Measurements from ENCODE around the gene SUPT6H. TPM values are rescaled to one million over a fixed set of nuclear protein-coding genes. Genes with fewer than 3 reads are reported as not detected.
A peak's percentile ranks its signal among the peaks of the same experiment; 100 is the strongest.

SUPT6H gene
- polyA plus RNA-seq, 1 of the 3 experiments (the other 2 are of a cell fraction): 26.9 TPM

DNA sequence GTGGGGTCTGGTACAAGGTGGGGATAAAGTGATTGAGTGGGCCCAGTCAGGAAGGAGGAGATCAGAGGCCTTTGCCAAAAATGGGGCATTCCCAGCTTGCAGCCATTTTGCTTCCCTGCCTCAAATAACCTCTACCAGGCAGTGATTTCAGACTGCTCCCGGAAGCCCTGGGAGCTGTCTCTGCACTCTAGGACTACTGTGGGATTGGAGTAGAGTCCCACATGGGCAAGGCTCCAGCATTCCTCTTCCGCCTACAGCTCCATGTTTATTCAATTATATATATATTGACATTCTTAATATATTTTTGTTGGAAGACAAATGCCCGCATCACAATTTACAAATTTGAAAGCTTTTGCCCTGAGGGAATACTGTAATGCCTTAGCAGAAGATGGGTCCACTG, 13.5 kb downstream of the SUPT6H start:
- H3K9ac ChIP-seq: no peak overlapping the region
- no peak for DNase-seq
- no peaks in the 10 kb centered on the region for H3K4me1 ChIP-seq (ENCODE audit: control insufficient read depth in 1 of 2, insufficient read depth in 2 of 2, low read depth in 1 of 2, low read length in 1 of 2)
- no peak overlapping the region for H3K4me2 ChIP-seq
- 92% methylated on average over 3 of the region's 3 CpGs for WGBS (ENCODE audit: low lambda C conversion rate)
- no peak overlapping the region for H3K4me3 ChIP-seq (ENCODE audit: low read depth in 2 of 2, low read length in 1 of 2)
- H2AFZ ChIP-seq (ENCODE audit: low read depth): no peak overlapping the region
- H3K27me3 ChIP-seq (ENCODE audit: insufficient read depth): no peaks in the 10 kb centered on the region
- no peaks in the 10 kb centered on the region for H3K9me3 ChIP-seq
- H3K79me2 ChIP-seq (ENCODE audit: insufficient read depth): peaks cover 7% of the 10 kb centered on the region
- POLR2A ChIA-PET: no interaction called here
- CTCF ChIA-PET: interaction anchor here (1.0 to 1.9 kb wide), 5 partner anchors 13 to 50 kb away, joined by 3 to 7 read pairs (median 3); partner anchors contain the start of genes BLTP2 and SUPT6H
- no peak overlapping the region for H3K27ac ChIP-seq (ENCODE audit: low read depth in 2 of 2, low read length in 1 of 2)
- H3K9me2 ChIP-seq: no peaks in the 10 kb centered on the region
- peaks cover 72 to 88% of the 10 kb centered on the region in 2 experiments for H3K36me3 ChIP-seq (replicated peaks in 1 of 2; ENCODE audit: control insufficient read depth in 1 of 2, insufficient read depth in 2 of 2, low read length in 1 of 2)
- peaks cover under 1% of the 10 kb centered on the region for H4K20me1 ChIP-seq (ENCODE audit: insufficient read depth)
- no peak for TF ChIP-seq POLR2AphosphoS5 (IDR thresholded peaks at IDR 0.05; ENCODE audit: low read depth, low read length)
- no peak for TF ChIP-seq NRF1 (IDR thresholded peaks at IDR 0.05; ENCODE audit: low read depth, low read length)
- TF ChIP-seq, protein P1, sequence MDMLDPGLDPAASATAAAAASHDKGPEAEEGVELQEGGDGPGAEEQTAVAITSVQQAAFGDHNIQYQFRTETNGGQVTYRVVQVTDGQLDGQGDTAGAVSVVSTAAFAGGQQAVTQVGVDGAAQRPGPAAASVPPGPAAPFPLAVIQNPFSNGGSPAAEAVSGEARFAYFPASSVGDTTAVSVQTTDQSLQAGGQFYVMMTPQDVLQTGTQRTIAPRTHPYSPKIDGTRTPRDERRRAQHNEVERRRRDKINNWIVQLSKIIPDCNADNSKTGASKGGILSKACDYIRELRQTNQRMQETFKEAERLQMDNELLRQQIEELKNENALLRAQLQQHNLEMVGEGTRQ (IDR thresholded peaks at IDR 0.05; ENCODE audit: borderline replicate concordance, low read depth, low read length): no peak
- TF ChIP-seq SMC3 (IDR thresholded peaks at IDR 0.05; ENCODE audit: low read depth, low read length): no peak
- no peak for TF ChIP-seq RXRA (IDR thresholded peaks at IDR 0.05; ENCODE audit: borderline replicate concordance, low read depth)
- no peak for TF ChIP-seq GATA2 (CRISPR knock-in tag; IDR thresholded peaks at IDR 0.05)
- TF ChIP-seq, protein P2, sequence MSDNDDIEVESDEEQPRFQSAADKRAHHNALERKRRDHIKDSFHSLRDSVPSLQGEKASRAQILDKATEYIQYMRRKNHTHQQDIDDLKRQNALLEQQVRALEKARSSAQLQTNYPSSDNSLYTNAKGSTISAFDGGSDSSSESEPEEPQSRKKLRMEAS (IDR thresholded peaks at IDR 0.05; ENCODE audit: low read depth): no peak
- no peak for TF ChIP-seq GABPA (IDR thresholded peaks at IDR 0.05; ENCODE audit: low read depth)
- no peak for TF ChIP-seq ELF1 (IDR thresholded peaks at IDR 0.05)
- H3F3A ChIP-seq (replicated peaks; ENCODE audit: insufficient read depth): no peaks in the 10 kb centered on the region

DNA sequence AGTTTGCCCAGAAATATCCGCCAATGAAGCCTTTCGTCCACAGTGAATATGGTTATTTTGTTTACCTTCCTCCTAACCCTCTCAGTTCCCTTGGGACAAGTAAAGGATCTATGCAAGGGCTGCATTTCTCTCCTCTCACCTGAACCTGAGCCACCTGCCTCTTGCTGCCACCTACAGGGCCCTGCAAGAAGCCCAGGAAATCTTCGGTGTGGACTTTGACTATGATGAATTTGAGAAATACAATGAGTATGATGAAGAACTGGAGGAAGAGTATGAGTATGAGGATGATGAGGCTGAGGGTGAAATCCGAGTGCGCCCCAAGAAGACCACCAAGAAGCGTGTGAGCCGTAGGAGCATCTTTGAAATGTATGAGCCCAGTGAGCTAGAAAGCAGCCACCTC, 14.0 kb downstream of the SUPT6H start:
- H3K4me1 ChIP-seq (ENCODE audit: control insufficient read depth in 1 of 2, insufficient read depth in 2 of 2, low read depth in 1 of 2, low read length in 1 of 2): no peaks in the 10 kb centered on the region
- peaks cover 72 to 86% of the 10 kb centered on the region in 2 experiments for H3K36me3 ChIP-seq (replicated peaks in 1 of 2; ENCODE audit: control insufficient read depth in 1 of 2, insufficient read depth in 2 of 2, low read length in 1 of 2)
- H3F3A ChIP-seq (replicated peaks; ENCODE audit: insufficient read depth): no peaks in the 10 kb centered on the region
- WGBS (ENCODE audit: low lambda C conversion rate): 89% methylated on average over 7 of the region's 7 CpGs
- H2AFZ ChIP-seq (ENCODE audit: low read depth): no peak overlapping the region
- TF ChIP-seq FOXM1 (IDR thresholded peaks at IDR 0.05; ENCODE audit: low read depth) (no peak), RAD21 (IDR thresholded peaks at IDR 0.05; ENCODE audit: low read length) (peak; percentile 13; the same call in 1 of the 2 replicates), EZH2phosphoT487 (IDR thresholded peaks at IDR 0.05; ENCODE audit: borderline replicate concordance, low read depth) (no peak)
- DNase-seq: no peak
- no peak overlapping the region for H3K4me3 ChIP-seq (ENCODE audit: low read depth in 2 of 2, low read length in 1 of 2)
- ChIA-PET CTCF (interaction anchor here (1.1 to 1.9 kb wide), 4 partner anchors 14 to 49 kb away, joined by 3 to 7 read pairs (median 4); partner anchors contain the start of genes BLTP2 and SUPT6H), POLR2A (no interaction called here)
- H3K27me3 ChIP-seq (ENCODE audit: insufficient read depth): no peaks in the 10 kb centered on the region
- no peak overlapping the region for H3K9ac ChIP-seq
- no peak overlapping the region for H3K4me2 ChIP-seq
- no peaks in the 10 kb centered on the region for H3K9me3 ChIP-seq
- H3K27ac ChIP-seq (ENCODE audit: low read depth in 2 of 2, low read length in 1 of 2): no peak overlapping the region
- H3K9me2 ChIP-seq: no peaks in the 10 kb centered on the region
- no peaks in the 10 kb centered on the region for H4K20me1 ChIP-seq (ENCODE audit: insufficient read depth)
- peaks cover 2% of the 10 kb centered on the region; the same call in 1 of the 2 replicates for H3K79me2 ChIP-seq (ENCODE audit: insufficient read depth)
